SK-N-SH (cell line): Measurements from ENCODE around the gene SON. TPM values are rescaled to one million over a fixed set of nuclear protein-coding genes. Genes with fewer than 3 reads are reported as not detected.

Experiments
- CTCF ChIA-PET: fragments of 300-600, 350-600 bp; formaldehyde crosslinking; extraction: SDS; loops from one replicate; lab custom pipeline; 2021; lab: Yijun Ruan, JAX
- POLR2A ChIA-PET: fragments of 350-600 bp; sonication (Branson Sonifier 250); formaldehyde crosslinking; extraction: SDS; loops from one replicate; lab custom pipeline; 2020; ENCODE audit warnings: antibody characterized with exemption, inconsistent platforms; lab: Yijun Ruan, JAX
- DNase-seq: peaks from one replicate; pipeline ENCODE4 v3.0.0; 2012
- H2AFZ ChIP-seq: fragments of 200-600 bp; sonication (generic); 2 replicates; pipeline ENCODE4 v1.8.1; 2016; ENCODE audit warnings: antibody characterized with exemption, mild to moderate bottlenecking, low read depth
- H3F3A ChIP-seq: fragments of 200-600 bp; sonication (generic); replicated peaks from 2 replicates; pipeline ENCODE3; 2016; ENCODE audit warnings: antibody characterized with exemption, mild to moderate bottlenecking; ENCODE audit not compliant: insufficient read depth
- H3K27ac ChIP-seq, 2 experiments: fragments of 200-500 bp in 1 of 2; fragments of 200-600 bp in 1 of 2; sonication (Bioruptor generic) in 1 of 2; sonication (generic), shearing (Covaris generic) in 1 of 2; 2 replicates each; pipeline versions ENCODE4 v1.5.1 to v1.6.1; 2014 to 2016; ENCODE audit warnings: low read depth in 2 of 2, inconsistent platforms in 1 of 2, low read length in 1 of 2, mild to moderate bottlenecking in 1 of 2, mixed read lengths in 1 of 2
- H3K27me3 ChIP-seq: fragments of 200-600 bp; sonication (generic), shearing (Covaris generic); 2 replicates; pipeline ENCODE4 v1.6.1; 2016; ENCODE audit warnings: mixed run types; ENCODE audit not compliant: insufficient read depth
- H3K36me3 ChIP-seq, 2 experiments: fragments of 200-500 bp in 1 of 2; fragments of 200-600 bp in 1 of 2; sonication (Bioruptor generic) in 1 of 2; sonication (generic) in 1 of 2; replicated peaks in 1 of 2; 2 replicates each; pipeline versions ENCODE3 to v1.5.1; 2014 to 2016; ENCODE audit warnings: low read length in 1 of 2, mild to moderate bottlenecking in 1 of 2; ENCODE audit not compliant: insufficient read depth in 2 of 2, control insufficient read depth in 1 of 2
- H3K4me1 ChIP-seq, 2 experiments: fragments of 200-500 bp in 1 of 2; fragments of 200-600 bp in 1 of 2; sonication (Bioruptor generic) in 1 of 2; sonication (generic), shearing (Covaris generic) in 1 of 2; 2 replicates each; pipeline versions ENCODE4 v1.5.1 to v1.6.1; 2014 to 2016; ENCODE audit warnings: low read depth in 1 of 2, low read length in 1 of 2, mixed run types in 1 of 2; ENCODE audit not compliant: insufficient read depth in 2 of 2, control insufficient read depth in 1 of 2
- H3K4me2 ChIP-seq: fragments of 200-600 bp; sonication (generic), shearing (Covaris generic); 2 replicates; pipeline ENCODE4 v1.6.1; 2017; ENCODE audit warnings: mixed run types
- H3K4me3 ChIP-seq, 2 experiments: fragments of 200-500 bp in 1 of 2; fragments of 200-600 bp in 1 of 2; sonication (Bioruptor generic) in 1 of 2; sonication (generic), shearing (Covaris generic) in 1 of 2; 2 replicates each; pipeline versions ENCODE4 v1.5.1 to v1.8.1; 2014 to 2016; ENCODE audit warnings: low read depth in 2 of 2, inconsistent platforms in 1 of 2, low read length in 1 of 2, mild to moderate bottlenecking in 1 of 2, mixed read lengths in 1 of 2, moderate library complexity in 1 of 2
- H3K79me2 ChIP-seq: fragments of 200-600 bp; sonication (generic); 2 replicates; pipeline ENCODE4 v1.8.1; 2017; ENCODE audit warnings: mild to moderate bottlenecking; ENCODE audit not compliant: insufficient read depth
- H3K9ac ChIP-seq: fragments of 200-600 bp; sonication (generic); 2 replicates; pipeline ENCODE4 v1.6.1; 2017; ENCODE audit warnings: mixed run types
- H3K9me2 ChIP-seq: fragments of 200-600 bp; sonication (generic); 2 replicates; pipeline ENCODE4 v1.6.1; 2017; ENCODE audit warnings: mixed run types
- H3K9me3 ChIP-seq: fragments of 200-600 bp; sonication (generic); 2 replicates; pipeline ENCODE4 v1.6.1; 2017; ENCODE audit warnings: mixed run types, mild to moderate bottlenecking, moderate library complexity
- H4K20me1 ChIP-seq: fragments of 200-600 bp; sonication (generic); 2 replicates; pipeline ENCODE4 v1.6.1; 2017; ENCODE audit warnings: mild to moderate bottlenecking, mixed run types; ENCODE audit not compliant: insufficient read depth
- CHD2 ChIP-seq: fragments of 150-350 bp; IDR thresholded peaks from 2 replicates; pipeline ENCODE4 v1.6.1; 2018; ENCODE audit warnings: low read length; ENCODE audit not compliant: partially characterized antibody
- ELF1 ChIP-seq: IDR thresholded peaks from 2 replicates; pipeline ENCODE4 v1.4.0; 2012
- EP300 ChIP-seq, 2 experiments: IDR thresholded peaks; 2 replicates each; pipeline versions ENCODE4 v1.4.0 to v1.6.1; 2012; ENCODE audit warnings: borderline replicate concordance in 1 of 2, low read depth in 1 of 2, low read length in 1 of 2
- FOSL2 ChIP-seq: IDR thresholded peaks from 2 replicates; pipeline ENCODE4 v1.4.0; 2012; ENCODE audit warnings: low read depth, mild to moderate bottlenecking, moderate library complexity, borderline replicate concordance
- FOXJ3 ChIP-seq: sonication (generic); formaldehyde crosslinking; IDR thresholded peaks from 2 replicates; pipeline ENCODE4 v1.5.1; 2020; ENCODE audit warnings: mild to moderate bottlenecking, missing genetic modification reagents
- GABPA ChIP-seq: IDR thresholded peaks from 2 replicates; pipeline ENCODE4 v1.4.0; 2012; ENCODE audit warnings: low read depth, mild to moderate bottlenecking
- GATA2 ChIP-seq: sonication (generic); formaldehyde crosslinking; IDR thresholded peaks from 2 replicates; pipeline ENCODE4 v1.5.0; 2020; ENCODE audit warnings: mild to moderate bottlenecking, missing genetic modification reagents
- MXI1 ChIP-seq: IDR thresholded peaks from 2 replicates; pipeline ENCODE4 v1.6.1; 2012; ENCODE audit warnings: mild to moderate bottlenecking, low read depth, low read length, improper control_type of control experiment
- NFIC ChIP-seq: IDR thresholded peaks from 2 replicates; pipeline ENCODE4 v1.4.0; 2012; ENCODE audit warnings: borderline replicate concordance
- POLR2AphosphoS5 ChIP-seq: IDR thresholded peaks from 2 replicates; pipeline ENCODE4 v1.6.1; 2012; ENCODE audit warnings: low read depth, low read length
- RAD21 ChIP-seq: IDR thresholded peaks from 2 replicates; pipeline ENCODE4 v1.6.1; 2012; ENCODE audit warnings: mild to moderate bottlenecking, low read length
- RCOR1 ChIP-seq: fragments of 150-350 bp; IDR thresholded peaks from 2 replicates; pipeline ENCODE4 v1.6.1; 2017; ENCODE audit warnings: antibody characterized with exemption, low read length
- SIN3A ChIP-seq: IDR thresholded peaks from 2 replicates; pipeline ENCODE4 v1.6.1; 2012; ENCODE audit warnings: low read depth, mild to moderate bottlenecking, low read length, moderate library complexity, borderline replicate concordance
- TAF1 ChIP-seq: IDR thresholded peaks from 2 replicates; pipeline ENCODE4 v1.6.1; 2012; ENCODE audit warnings: low read depth, mild to moderate bottlenecking, low read length, moderate library complexity, borderline replicate concordance
- YY1 ChIP-seq: IDR thresholded peaks from 2 replicates; pipeline ENCODE4 v1.4.0; 2012; ENCODE audit warnings: low read depth, mild to moderate bottlenecking
- WGBS: methylation state at CpG from one replicate; pipeline ENCODE4 v1.1.6; 2017; ENCODE audit warnings: low lambda C conversion rate; 5-methylcytosine and 5-hydroxymethylcytosine counted together
- polyA plus RNA-seq, 3 experiments: library from polyadenylated mRNA; depleted of rRNA; stranded (reverse); fragments of >200 nt; gene quantifications; 2 replicates each; pipeline ENCODE4 v1.2.3, GENCODE V29; 2012
- TF ChIP-seq, protein P1 (sequence below): IDR thresholded peaks from 2 replicates; pipeline ENCODE4; 2012
- TF ChIP-seq, protein P2 (sequence below): fragments of 200-600 bp; sonication (generic); IDR thresholded peaks from 2 replicates; pipeline ENCODE4 v1.6.1; 2017; ENCODE audit warnings: antibody characterized with exemption, mild to moderate bottlenecking, moderate library complexity
- TF ChIP-seq, protein P3 (sequence below): IDR thresholded peaks from 2 replicates; pipeline ENCODE4 v1.6.1; 2012; ENCODE audit warnings: mild to moderate bottlenecking, low read depth, low read length, moderate library complexity

Gene SON
- polyA plus RNA-seq, 1 of the 3 experiments (the other 2 are of a cell fraction) = 45.9 TPM

DNA sequence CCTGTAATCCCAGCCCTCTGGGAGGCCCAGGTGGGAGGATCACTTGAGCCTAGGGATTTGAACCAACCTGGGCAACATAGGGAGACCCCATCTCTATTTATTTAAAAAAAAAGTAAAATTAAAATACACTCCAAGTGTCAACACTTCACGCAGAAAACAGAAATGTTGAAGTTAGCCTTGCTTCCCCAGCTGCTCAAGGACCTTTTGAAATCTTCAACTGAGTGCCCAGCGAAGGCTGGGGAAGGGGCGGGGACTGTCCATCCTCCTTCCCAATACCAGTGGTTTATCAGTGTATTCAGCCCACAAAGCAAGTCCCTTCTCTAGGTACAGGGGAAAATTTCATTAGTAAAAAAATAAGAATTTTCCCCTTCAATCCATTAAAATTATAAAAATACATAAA lies 49.1 kb upstream of the SON start:
- no peak for TF ChIP-seq EP300 (IDR thresholded peaks at IDR 0.05; ENCODE audit: borderline replicate concordance in 1 of 2, low read depth in 1 of 2, low read length in 1 of 2)
- TF ChIP-seq FOXJ3 (CRISPR knock-in tag) = no peak
- no peak for TF ChIP-seq YY1
- no peak for TF ChIP-seq RCOR1
- no peak for TF ChIP-seq FOSL2
- no peak for TF ChIP-seq ELF1
- TF ChIP-seq MXI1 = no peak
- no peak for TF ChIP-seq RAD21
- TF ChIP-seq, protein P1, sequence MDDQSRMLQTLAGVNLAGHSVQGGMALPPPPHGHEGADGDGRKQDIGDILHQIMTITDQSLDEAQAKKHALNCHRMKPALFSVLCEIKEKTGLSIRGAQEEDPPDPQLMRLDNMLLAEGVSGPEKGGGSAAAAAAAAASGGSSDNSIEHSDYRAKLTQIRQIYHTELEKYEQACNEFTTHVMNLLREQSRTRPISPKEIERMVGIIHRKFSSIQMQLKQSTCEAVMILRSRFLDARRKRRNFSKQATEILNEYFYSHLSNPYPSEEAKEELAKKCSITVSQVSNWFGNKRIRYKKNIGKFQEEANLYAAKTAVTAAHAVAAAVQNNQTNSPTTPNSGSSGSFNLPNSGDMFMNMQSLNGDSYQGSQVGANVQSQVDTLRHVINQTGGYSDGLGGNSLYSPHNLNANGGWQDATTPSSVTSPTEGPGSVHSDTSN = no peak
- TF ChIP-seq, protein P2, sequence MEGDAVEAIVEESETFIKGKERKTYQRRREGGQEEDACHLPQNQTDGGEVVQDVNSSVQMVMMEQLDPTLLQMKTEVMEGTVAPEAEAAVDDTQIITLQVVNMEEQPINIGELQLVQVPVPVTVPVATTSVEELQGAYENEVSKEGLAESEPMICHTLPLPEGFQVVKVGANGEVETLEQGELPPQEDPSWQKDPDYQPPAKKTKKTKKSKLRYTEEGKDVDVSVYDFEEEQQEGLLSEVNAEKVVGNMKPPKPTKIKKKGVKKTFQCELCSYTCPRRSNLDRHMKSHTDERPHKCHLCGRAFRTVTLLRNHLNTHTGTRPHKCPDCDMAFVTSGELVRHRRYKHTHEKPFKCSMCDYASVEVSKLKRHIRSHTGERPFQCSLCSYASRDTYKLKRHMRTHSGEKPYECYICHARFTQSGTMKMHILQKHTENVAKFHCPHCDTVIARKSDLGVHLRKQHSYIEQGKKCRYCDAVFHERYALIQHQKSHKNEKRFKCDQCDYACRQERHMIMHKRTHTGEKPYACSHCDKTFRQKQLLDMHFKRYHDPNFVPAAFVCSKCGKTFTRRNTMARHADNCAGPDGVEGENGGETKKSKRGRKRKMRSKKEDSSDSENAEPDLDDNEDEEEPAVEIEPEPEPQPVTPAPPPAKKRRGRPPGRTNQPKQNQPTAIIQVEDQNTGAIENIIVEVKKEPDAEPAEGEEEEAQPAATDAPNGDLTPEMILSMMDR = no peak
- TF ChIP-seq NFIC = no peak
- TF ChIP-seq GATA2 (CRISPR knock-in tag) = no peak
- no peak for TF ChIP-seq GABPA
- TF ChIP-seq TAF1 = no peak
- no peak for TF ChIP-seq CHD2
- 90% methylated on average over 3 of the region's 3 CpGs for WGBS
- ChIA-PET POLR2A (no interaction called here), CTCF (no interaction called here)
- no peak for DNase-seq
- Histone ChIP-seq H3K9ac (no peak overlapping the region), H3K27me3 (no peaks in the 10 kb centered on the region), H3K4me3 (no peak overlapping the region), H3K4me1 (no peaks in the 10 kb centered on the region), H3K36me3 (no peaks in the 10 kb centered on the region), H3K4me2 (no peak overlapping the region), H3K9me3 (no peaks in the 10 kb centered on the region), H2AFZ (no peak overlapping the region), H4K20me1 (no peaks in the 10 kb centered on the region), H3K9me2 (no peaks in the 10 kb centered on the region), H3F3A (peaks cover 5% of the 10 kb centered on the region), H3K79me2 (no peaks in the 10 kb centered on the region), H3K27ac (no peak overlapping the region)

DNA sequence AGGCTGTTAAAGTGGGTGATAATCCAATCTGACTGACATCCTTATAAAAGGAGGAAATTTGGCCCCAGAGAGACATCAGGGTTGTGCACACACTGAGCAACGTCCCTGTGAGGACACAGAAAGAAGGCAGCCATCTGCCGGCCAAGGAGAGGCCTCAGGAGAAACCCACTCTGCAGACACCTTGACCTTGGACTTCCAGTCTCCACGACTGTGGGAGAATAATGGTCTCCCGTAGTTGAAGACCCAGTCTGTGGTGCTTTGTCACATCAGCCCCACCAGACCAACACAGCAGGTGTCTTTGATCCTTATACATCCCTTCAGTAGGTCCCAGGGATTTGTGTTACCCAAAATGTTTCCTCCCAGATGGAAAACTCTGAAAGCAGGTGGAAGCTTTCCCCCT lies 47.1 kb upstream of the SON start:
- Histone ChIP-seq H3K79me2 (no peaks in the 10 kb centered on the region), H3K9me2 (no peaks in the 10 kb centered on the region), H3F3A (no peaks in the 10 kb centered on the region), H4K20me1 (no peaks in the 10 kb centered on the region), H3K27ac (no peak overlapping the region), H3K36me3 (no peaks in the 10 kb centered on the region), H2AFZ (no peak overlapping the region), H3K9me3 (no peaks in the 10 kb centered on the region), H3K9ac (no peak overlapping the region), H3K27me3 (no peaks in the 10 kb centered on the region), H3K4me1 (no peaks in the 10 kb centered on the region), H3K4me3 (no peak overlapping the region), H3K4me2 (no peak overlapping the region)
- no peak for DNase-seq
- 24% methylated on average over 3 of the region's 4 CpGs for WGBS
- ChIA-PET CTCF (no interaction called here), POLR2A (no interaction called here)
- TF ChIP-seq, protein P3, sequence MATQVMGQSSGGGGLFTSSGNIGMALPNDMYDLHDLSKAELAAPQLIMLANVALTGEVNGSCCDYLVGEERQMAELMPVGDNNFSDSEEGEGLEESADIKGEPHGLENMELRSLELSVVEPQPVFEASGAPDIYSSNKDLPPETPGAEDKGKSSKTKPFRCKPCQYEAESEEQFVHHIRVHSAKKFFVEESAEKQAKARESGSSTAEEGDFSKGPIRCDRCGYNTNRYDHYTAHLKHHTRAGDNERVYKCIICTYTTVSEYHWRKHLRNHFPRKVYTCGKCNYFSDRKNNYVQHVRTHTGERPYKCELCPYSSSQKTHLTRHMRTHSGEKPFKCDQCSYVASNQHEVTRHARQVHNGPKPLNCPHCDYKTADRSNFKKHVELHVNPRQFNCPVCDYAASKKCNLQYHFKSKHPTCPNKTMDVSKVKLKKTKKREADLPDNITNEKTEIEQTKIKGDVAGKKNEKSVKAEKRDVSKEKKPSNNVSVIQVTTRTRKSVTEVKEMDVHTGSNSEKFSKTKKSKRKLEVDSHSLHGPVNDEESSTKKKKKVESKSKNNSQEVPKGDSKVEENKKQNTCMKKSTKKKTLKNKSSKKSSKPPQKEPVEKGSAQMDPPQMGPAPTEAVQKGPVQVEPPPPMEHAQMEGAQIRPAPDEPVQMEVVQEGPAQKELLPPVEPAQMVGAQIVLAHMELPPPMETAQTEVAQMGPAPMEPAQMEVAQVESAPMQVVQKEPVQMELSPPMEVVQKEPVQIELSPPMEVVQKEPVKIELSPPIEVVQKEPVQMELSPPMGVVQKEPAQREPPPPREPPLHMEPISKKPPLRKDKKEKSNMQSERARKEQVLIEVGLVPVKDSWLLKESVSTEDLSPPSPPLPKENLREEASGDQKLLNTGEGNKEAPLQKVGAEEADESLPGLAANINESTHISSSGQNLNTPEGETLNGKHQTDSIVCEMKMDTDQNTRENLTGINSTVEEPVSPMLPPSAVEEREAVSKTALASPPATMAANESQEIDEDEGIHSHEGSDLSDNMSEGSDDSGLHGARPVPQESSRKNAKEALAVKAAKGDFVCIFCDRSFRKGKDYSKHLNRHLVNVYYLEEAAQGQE = no peak
- TF ChIP-seq SIN3A = no peak
- TF ChIP-seq POLR2AphosphoS5 = no peak
- TF ChIP-seq GATA2 (CRISPR knock-in tag) = no peak
